ENCODE results near the gene OR6B2. TPM values are rescaled to one million over a fixed set of nuclear protein-coding genes. Genes with fewer than 3 reads are reported as not detected.

The OR6B2 gene
- total RNA-seq, 3 donors from 2014 or later (not counting 1 experiment from before 2014, with no cell fraction given): not detected

DNA sequence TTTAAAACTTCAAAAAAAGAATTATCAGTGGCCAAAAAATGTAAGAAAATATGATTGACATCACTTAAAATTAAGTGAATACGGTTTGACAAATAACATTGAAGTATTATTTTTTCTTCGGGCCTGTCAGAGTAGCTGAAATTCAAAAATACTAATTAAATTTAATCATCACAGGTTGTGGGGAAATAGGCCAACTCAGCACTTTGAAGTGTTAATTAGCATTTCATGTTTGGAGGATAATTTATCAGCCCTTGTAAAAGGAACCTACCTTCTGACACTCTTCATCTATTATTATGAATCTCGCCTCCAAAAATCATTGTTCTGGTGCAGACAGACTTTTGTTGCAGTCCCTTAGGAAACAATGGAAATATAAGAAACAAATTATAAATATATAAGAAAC, 40.7 kb upstream of the OR6B2 start:
- no peak overlapping the region for H3K4me3 ChIP-seq (ENCODE audit: low read length)
- no peak for ATAC-seq
- WGBS (ENCODE audit: insufficient coverage): 80% methylated on average over 1 of the region's 3 CpGs
- H3K36me3 ChIP-seq (ENCODE audit: control insufficient read depth, insufficient read depth, low read length): no peaks in the 10 kb centered on the region
- H3K27ac ChIP-seq (ENCODE audit: low read length): no peak overlapping the region
- H3K27me3 Mint-ChIP-seq (ENCODE audit: low read depth in 2 of 2): peaks cover 16 to 57% of the 10 kb centered on the region in 2 donors
- intact Hi-C loops (cut with micrococcal nuclease): no loop called here
- no peaks in the 10 kb centered on the region for H3K9me3 Mint-ChIP-seq
- no peak for DNase-seq
- H3K27me3 ChIP-seq (ENCODE audit: control insufficient read depth, insufficient read depth, low read length): peaks cover 10% of the 10 kb centered on the region
- no peaks in the 10 kb centered on the region for H3K36me3 Mint-ChIP-seq
- H3K27ac Mint-ChIP-seq: no peak overlapping the region
- no peak overlapping the region for H3K4me3 Mint-ChIP-seq
- no peaks in the 10 kb centered on the region for H3K4me1 ChIP-seq (ENCODE audit: control insufficient read depth, insufficient read depth, low read length)
- no peaks in the 10 kb centered on the region for H3K4me1 Mint-ChIP-seq
- H3K9me3 ChIP-seq (ENCODE audit: control insufficient read depth, insufficient read depth, low read length): no peaks in the 10 kb centered on the region
- no peak for TF ChIP-seq CTCF (IDR thresholded peaks at IDR 0.05)

DNA sequence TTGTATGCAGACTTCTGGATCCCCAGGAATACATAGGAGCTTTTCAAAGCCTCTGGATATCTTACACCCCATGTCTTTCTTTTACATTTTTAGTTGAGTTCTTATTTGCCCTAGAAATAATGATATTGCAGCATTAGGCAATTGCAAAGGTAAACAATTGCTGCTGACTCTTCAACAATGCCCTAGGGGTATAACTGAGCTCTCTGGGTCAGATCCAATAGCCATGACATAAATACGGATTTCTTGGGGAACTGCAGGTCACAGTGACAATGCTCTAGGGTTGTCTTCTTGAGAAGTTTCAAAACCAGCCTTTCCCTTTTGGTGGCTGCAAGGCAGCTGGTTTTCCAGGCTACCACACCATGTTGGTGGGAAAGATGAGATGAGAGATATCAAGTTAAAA, 39.6 kb upstream of the OR6B2 start:
- H3K4me3 Mint-ChIP-seq: no peak overlapping the region

GRCh38 chr2:240068193-240068592, 38.0 kb upstream of the OR6B2 start:
- H3K4me3 Mint-ChIP-seq: no peak overlapping the region
- WGBS (ENCODE audit: insufficient coverage): 100% methylated on average over 1 of the region's 1 CpG
- H3K4me1 Mint-ChIP-seq: no peaks in the 10 kb centered on the region

More for the DNA sequence above, 39.6 kb upstream of the OR6B2 start:
- no peaks in the 10 kb centered on the region for H3K9me3 Mint-ChIP-seq
- no peaks in the 10 kb centered on the region for H3K4me1 Mint-ChIP-seq
- no peaks in the 10 kb centered on the region for H3K36me3 ChIP-seq (ENCODE audit: control insufficient read depth, insufficient read depth, low read length)
- intact Hi-C loops (cut with micrococcal nuclease): no loop called here
- H3K4me3 ChIP-seq (ENCODE audit: low read length): no peak overlapping the region
- H3K27me3 Mint-ChIP-seq (ENCODE audit: low read depth in 2 of 2): peaks cover 14 to 58% of the 10 kb centered on the region in 2 donors
- H3K9me3 ChIP-seq (ENCODE audit: control insufficient read depth, insufficient read depth, low read length): no peaks in the 10 kb centered on the region
- no peaks in the 10 kb centered on the region for H3K36me3 Mint-ChIP-seq
- no peak for DNase-seq
- H3K4me1 ChIP-seq (ENCODE audit: control insufficient read depth, insufficient read depth, low read length): no peaks in the 10 kb centered on the region
- H3K27ac Mint-ChIP-seq: no peak overlapping the region
- H3K27ac ChIP-seq (ENCODE audit: low read length): no peak overlapping the region
- H3K27me3 ChIP-seq (ENCODE audit: control insufficient read depth, insufficient read depth, low read length): peaks cover 10% of the 10 kb centered on the region
- TF ChIP-seq CTCF (IDR thresholded peaks at IDR 0.05): no peak
- no peak for ATAC-seq
- 87% methylated on average over 1 of the region's 1 CpG for WGBS (ENCODE audit: insufficient coverage)

More at GRCh38 chr2:240068193-240068592, 38.0 kb upstream of the OR6B2 start:
- H3K27me3 ChIP-seq (ENCODE audit: control insufficient read depth, insufficient read depth, low read length): peaks cover 10% of the 10 kb centered on the region
- no peak for TF ChIP-seq CTCF (IDR thresholded peaks at IDR 0.05)
- ATAC-seq (no peak), DNase-seq (no peak)
- H3K9me3 Mint-ChIP-seq: no peaks in the 10 kb centered on the region
- H3K27ac Mint-ChIP-seq: no peak overlapping the region
- H3K4me3 ChIP-seq (ENCODE audit: low read length): no peak overlapping the region
- no peaks in the 10 kb centered on the region for H3K4me1 ChIP-seq (ENCODE audit: control insufficient read depth, insufficient read depth, low read length)
- peaks cover 14 to 55% of the 10 kb centered on the region in 2 donors for H3K27me3 Mint-ChIP-seq (ENCODE audit: low read depth in 2 of 2)
- no peak overlapping the region for H3K27ac ChIP-seq (ENCODE audit: low read length)
- intact Hi-C loops (cut with micrococcal nuclease): no loop called here
- no peaks in the 10 kb centered on the region for H3K9me3 ChIP-seq (ENCODE audit: control insufficient read depth, insufficient read depth, low read length)
- H3K36me3 Mint-ChIP-seq: no peaks in the 10 kb centered on the region
- no peaks in the 10 kb centered on the region for H3K36me3 ChIP-seq (ENCODE audit: control insufficient read depth, insufficient read depth, low read length)

Data from natural killer cell (primary cell).